ENCODE measurements around the gene CIAO3.
A peak's percentile ranks its signal among the peaks of the same experiment; 100 is the strongest.

Gene CIAO3

GRCh38 chr16:763369-764183 is 22.8 kb upstream of the CIAO3 start:
- Histone ChIP-seq H3K4me1 (ENCODE audit: control insufficient read depth, insufficient read depth, low read length) (no peaks in the 10 kb centered on the region), H3K4me3 (ENCODE audit: low read depth, low read length) (no peak overlapping the region), H3K27ac (ENCODE audit: extremely low read depth, low read depth, low read length) (no peak overlapping the region), H3K36me3 (ENCODE audit: control insufficient read depth in 2 of 2, insufficient read depth in 1 of 2, low read length in 2 of 2) (no peaks in the 10 kb centered on the region), H3K9me3 (ENCODE audit: control insufficient read depth, insufficient read depth, low read depth, low read length) (no peaks in the 10 kb centered on the region)
- CTCF ChIA-PET = no interaction called here
- POLR2A ChIA-PET = interaction anchor here (1.0 kb wide), 1 partner anchor 10 kb away, joined by 5 read pairs; no protein-coding TSS in a partner anchor
- TF ChIP-seq ZNF121 (tag by site-specific recombination; IDR thresholded peaks at IDR 0.05) = no peak
- no peak for TF ChIP-seq ZSCAN18 (tag by site-specific recombination; IDR thresholded peaks at IDR 0.05)
- TF ChIP-seq ZNF394 (tag by site-specific recombination; IDR thresholded peaks at IDR 0.05; ENCODE audit: borderline replicate concordance) = peak; percentile 99

GRCh38 chr16:762595-763268 is 21.9 kb upstream of the CIAO3 start:
- POLR2A ChIA-PET = interaction anchor here (1.0 kb wide), 1 partner anchor 11 kb away, joined by 5 read pairs; no protein-coding TSS in a partner anchor
- no peak overlapping the region for H3K27ac ChIP-seq (ENCODE audit: extremely low read depth, low read depth, low read length)
- H3K4me1 ChIP-seq (ENCODE audit: control insufficient read depth, insufficient read depth, low read length) = no peaks in the 10 kb centered on the region
- CTCF ChIA-PET = no interaction called here
- no peaks in the 10 kb centered on the region for H3K9me3 ChIP-seq (ENCODE audit: control insufficient read depth, insufficient read depth, low read depth, low read length)
- H3K4me3 ChIP-seq (ENCODE audit: low read depth, low read length) = no peak overlapping the region
- H3K36me3 ChIP-seq (ENCODE audit: control insufficient read depth in 2 of 2, insufficient read depth in 1 of 2, low read length in 2 of 2) = no peaks in the 10 kb centered on the region
- peak; percentile 29; the same call in 1 of the 2 replicates for TF ChIP-seq GLIS1 (tag by site-specific recombination; IDR thresholded peaks at IDR 0.05)
- no peak for TF ChIP-seq ZNF558 (tag by site-specific recombination; IDR thresholded peaks at IDR 0.05)
- TF ChIP-seq ZFHX2 (tag by site-specific recombination; conservative IDR thresholded peaks at IDR 0.05) = 0 out of 2 replicates have a peak, but pooled peaks have one; percentile 8

GRCh38 chr16:761625-762513 is 21.1 kb upstream of the CIAO3 start:
- POLR2A ChIA-PET = no interaction called here
- no peak overlapping the region for H3K27ac ChIP-seq (ENCODE audit: extremely low read depth, low read depth, low read length)
- no peaks in the 10 kb centered on the region for H3K4me1 ChIP-seq (ENCODE audit: control insufficient read depth, insufficient read depth, low read length)
- H3K9me3 ChIP-seq (ENCODE audit: control insufficient read depth, insufficient read depth, low read depth, low read length) = no peaks in the 10 kb centered on the region
- CTCF ChIA-PET = interaction anchor here (1.3 kb wide), 1 partner anchor 16 kb away, joined by 4 read pairs; no protein-coding TSS in a partner anchor
- no peak overlapping the region for H3K4me3 ChIP-seq (ENCODE audit: low read depth, low read length)
- H3K36me3 ChIP-seq (ENCODE audit: control insufficient read depth in 2 of 2, insufficient read depth in 1 of 2, low read length in 2 of 2) = no peaks in the 10 kb centered on the region
- TF ChIP-seq KLF17 (tag by site-specific recombination; IDR thresholded peaks at IDR 0.05) (peak; percentile 74; the same call in 1 of the 2 replicates), ZNF518A (tag by site-specific recombination; conservative IDR thresholded peaks at IDR 0.05; ENCODE audit: low read depth) (no peak), GLI4 (tag by site-specific recombination; IDR thresholded peaks at IDR 0.05) (no peak), ZBTB48 (tag by site-specific recombination; IDR thresholded peaks at IDR 0.05) (no peak), HIC1 (tag by site-specific recombination; IDR thresholded peaks at IDR 0.05) (no peak), ZNF202 (tag by site-specific recombination; IDR thresholded peaks at IDR 0.05; ENCODE audit: borderline replicate concordance) (no peak), ZNF777 (tag by site-specific recombination; IDR thresholded peaks at IDR 0.05; ENCODE audit: borderline replicate concordance) (no peak), ZNF184 (tag by site-specific recombination; IDR thresholded peaks at IDR 0.05) (no peak), ZNF707 (tag by site-specific recombination; IDR thresholded peaks at IDR 0.05) (no peak), OVOL3 (tag by site-specific recombination; IDR thresholded peaks at IDR 0.05) (no peak)
